HepG2 (cell line): ENCODE measurements around the gene ANKRD35. TPM values are rescaled to one million over a fixed set of nuclear protein-coding genes. Genes with fewer than 3 reads are reported as not detected.

Experiments
- CENPT ChIP-seq: sonication (generic); formaldehyde crosslinking; IDR thresholded peaks from 2 replicates; pipeline ENCODE4 v1.8.0; 2022; ENCODE audit warnings: low read depth, mild to moderate bottlenecking, moderate library complexity, missing genetic modification reagents
- E2F2 ChIP-seq: sonication (generic); formaldehyde crosslinking; IDR thresholded peaks from 2 replicates; pipeline ENCODE4 v1.4.0; 2020; ENCODE audit warnings: missing genetic modification reagents, borderline replicate concordance
- EED ChIP-seq: sonication (generic); formaldehyde crosslinking; IDR thresholded peaks from 2 replicates; pipeline ENCODE4 v1.5.0; 2020; ENCODE audit warnings: mild to moderate bottlenecking, missing genetic modification reagents
- ERF ChIP-seq: IDR thresholded peaks from 2 replicates; pipeline ENCODE4 v1.6.1; 2018; ENCODE audit warnings: missing biosample characterization, missing genetic modification reagents
- GATAD2A ChIP-seq: IDR thresholded peaks from 2 replicates; pipeline ENCODE4 v1.6.1; 2016
- IRF2 ChIP-seq: IDR thresholded peaks from 2 replicates; pipeline ENCODE4 v1.6.1; 2018; ENCODE audit warnings: missing genetic modification reagents, missing compliant biosample characterization
- POLR2A ChIP-seq, 2 experiments: IDR thresholded peaks; 2 replicates each; pipeline ENCODE4 v1.6.1; 2011; ENCODE audit warnings: low read depth in 2 of 2, low read length in 2 of 2, mild to moderate bottlenecking in 1 of 2, moderate library complexity in 1 of 2; ENCODE audit not compliant: insufficient read depth in 1 of 2
- REL ChIP-seq: sonication (generic); formaldehyde crosslinking; conservative IDR thresholded peaks from 2 replicates; pipeline ENCODE4 v1.8.0; 2022; ENCODE audit warnings: mild to moderate bottlenecking, missing genetic modification reagents, moderate library complexity
- SP140L ChIP-seq: sonication (generic); formaldehyde crosslinking; IDR thresholded peaks from 2 replicates; pipeline ENCODE4 v1.4.0; 2020; ENCODE audit warnings: missing genetic modification reagents, borderline replicate concordance
- SPEN ChIP-seq: sonication (generic); formaldehyde crosslinking; IDR thresholded peaks from 2 replicates; pipeline ENCODE4 v1.5.1; 2020; ENCODE audit warnings: low read depth, mild to moderate bottlenecking, missing genetic modification reagents
- SRF ChIP-seq: IDR thresholded peaks from 2 replicates; pipeline ENCODE4 v1.6.1; 2011; ENCODE audit warnings: mild to moderate bottlenecking, low read depth, low read length, moderate library complexity
- ZBED4 ChIP-seq: sonication (generic); formaldehyde crosslinking; IDR thresholded peaks from 2 replicates; pipeline ENCODE4 v1.4.0; 2020; ENCODE audit warnings: missing genetic modification reagents, borderline replicate concordance
- ZNF232 ChIP-seq: sonication (generic); formaldehyde crosslinking; IDR thresholded peaks from 2 replicates; pipeline ENCODE4 v1.4.0; 2020; ENCODE audit warnings: missing genetic modification reagents, borderline replicate concordance
- ZNF607 ChIP-seq: sonication (generic); formaldehyde crosslinking; IDR thresholded peaks from 2 replicates; pipeline ENCODE4 v1.5.1; 2020; ENCODE audit warnings: missing genetic modification reagents, mild to moderate bottlenecking, borderline replicate concordance
- ZNF776 ChIP-seq: sonication (generic); formaldehyde crosslinking; IDR thresholded peaks from 2 replicates; pipeline ENCODE4 v1.4.0; 2020; ENCODE audit warnings: mild to moderate bottlenecking, missing genetic modification reagents
- ZNF878 ChIP-seq: sonication (generic); formaldehyde crosslinking; IDR thresholded peaks from 2 replicates; pipeline ENCODE4 v1.8.1; 2023; ENCODE audit warnings: mild to moderate bottlenecking, missing genetic modification reagents, moderate library complexity
- polyA plus RNA-seq, 8 experiments: library from polyadenylated mRNA; depleted of rRNA in 3 of 8; stranded (reverse) in 7 of 8; unstranded in 1 of 8; fragments of >200 nt; fragmentation: Illumina TruSeq in 4 of 8; extraction: Trizol in 4 of 8; gene quantifications; 2 replicates each; pipeline versions ENCODE4 v1.2.1 to v1.2.3, GENCODE V29; 2011 to 2016; ENCODE audit warnings: low read depth in 4 of 8, missing spikeins in 1 of 8, mixed read lengths in 1 of 8; ENCODE audit not compliant: insufficient read depth in 1 of 8
- total RNA-seq, 5 experiments: library from RNA; depleted of rRNA; stranded (reverse); fragments of >200 nt; fragmentation: Illumina TruSeq; extraction: Trizol; gene quantifications; 2 replicates each; pipeline ENCODE4 v1.2.3, GENCODE V29; 2016; ENCODE audit warnings: low read depth in 1 of 5
- TF ChIP-seq, protein P1 (sequence below): sonication (generic); formaldehyde crosslinking; IDR thresholded peaks from 2 replicates; pipeline ENCODE4 v1.4.0; 2020; ENCODE audit warnings: missing genetic modification reagents, borderline replicate concordance
- TF ChIP-seq, protein P2 (sequence below): sonication (generic); formaldehyde crosslinking; IDR thresholded peaks from 2 replicates; pipeline ENCODE4 v1.4.0; 2020; ENCODE audit warnings: missing genetic modification reagents
- TF ChIP-seq, protein P3 (sequence below): sonication (generic); formaldehyde crosslinking; IDR thresholded peaks from 2 replicates; pipeline ENCODE4; 2020; ENCODE audit warnings: missing genetic modification reagents, mild to moderate bottlenecking, borderline replicate concordance

The ANKRD35 gene
- total and polyA plus RNA-seq, 2 of the 13 experiments (the other 11 are each of a cell fraction or from before 2014, with no cell fraction given): 0.02 TPM; not detected in 1

GRCh38 chr1:145845514-145846161 lies 40.0 kb downstream of the ANKRD35 start, which contains the start of gene NUDT17 (continued):
- TF ChIP-seq IRF2 (CRISPR knock-in tag) (peak; percentile 64; the same call in 1 of the 2 replicates), ERF (no peak), ZNF607 (CRISPR knock-in tag) (peak; percentile 56; the same call in 1 of the 2 replicates), ZNF776 (CRISPR knock-in tag) (no peak), ZBED4 (CRISPR knock-in tag) (peak; percentile 58), POLR2A (IDR thresholded peaks at IDR 0.05; ENCODE audit: insufficient read depth in 1 of 2, low read depth in 2 of 2, low read length in 2 of 2) (no peak; a peak in 1 of 4 replicates), SP140L (CRISPR knock-in tag) (no peak), REL (CRISPR knock-in tag) (no peak), ZNF878 (CRISPR knock-in tag) (no peak; the same call in 1 of the 2 replicates), CENPT (CRISPR knock-in tag) (no peak), SPEN (CRISPR knock-in tag) (no peak), GATAD2A (peak; percentile 32; the same call in 1 of the 2 replicates), E2F2 (no peak), EED (CRISPR knock-in tag) (peak; percentile 59; the same call in 1 of the 2 replicates), SRF (no peak), ZNF232 (CRISPR knock-in tag) (no peak)
- TF ChIP-seq, protein P1, sequence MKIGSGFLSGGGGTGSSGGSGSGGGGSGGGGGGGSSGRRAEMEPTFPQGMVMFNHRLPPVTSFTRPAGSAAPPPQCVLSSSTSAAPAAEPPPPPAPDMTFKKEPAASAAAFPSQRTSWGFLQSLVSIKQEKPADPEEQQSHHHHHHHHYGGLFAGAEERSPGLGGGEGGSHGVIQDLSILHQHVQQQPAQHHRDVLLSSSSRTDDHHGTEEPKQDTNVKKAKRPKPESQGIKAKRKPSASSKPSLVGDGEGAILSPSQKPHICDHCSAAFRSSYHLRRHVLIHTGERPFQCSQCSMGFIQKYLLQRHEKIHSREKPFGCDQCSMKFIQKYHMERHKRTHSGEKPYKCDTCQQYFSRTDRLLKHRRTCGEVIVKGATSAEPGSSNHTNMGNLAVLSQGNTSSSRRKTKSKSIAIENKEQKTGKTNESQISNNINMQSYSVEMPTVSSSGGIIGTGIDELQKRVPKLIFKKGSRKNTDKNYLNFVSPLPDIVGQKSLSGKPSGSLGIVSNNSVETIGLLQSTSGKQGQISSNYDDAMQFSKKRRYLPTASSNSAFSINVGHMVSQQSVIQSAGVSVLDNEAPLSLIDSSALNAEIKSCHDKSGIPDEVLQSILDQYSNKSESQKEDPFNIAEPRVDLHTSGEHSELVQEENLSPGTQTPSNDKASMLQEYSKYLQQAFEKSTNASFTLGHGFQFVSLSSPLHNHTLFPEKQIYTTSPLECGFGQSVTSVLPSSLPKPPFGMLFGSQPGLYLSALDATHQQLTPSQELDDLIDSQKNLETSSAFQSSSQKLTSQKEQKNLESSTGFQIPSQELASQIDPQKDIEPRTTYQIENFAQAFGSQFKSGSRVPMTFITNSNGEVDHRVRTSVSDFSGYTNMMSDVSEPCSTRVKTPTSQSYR (CRISPR knock-in tag): no peak
- TF ChIP-seq, protein P2, sequence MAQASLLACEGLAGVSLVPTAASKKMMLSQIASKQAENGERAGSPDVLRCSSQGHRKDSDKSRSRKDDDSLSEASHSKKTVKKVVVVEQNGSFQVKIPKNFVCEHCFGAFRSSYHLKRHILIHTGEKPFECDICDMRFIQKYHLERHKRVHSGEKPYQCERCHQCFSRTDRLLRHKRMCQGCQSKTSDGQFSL (CRISPR knock-in tag): no peak
- TF ChIP-seq, protein P3, sequence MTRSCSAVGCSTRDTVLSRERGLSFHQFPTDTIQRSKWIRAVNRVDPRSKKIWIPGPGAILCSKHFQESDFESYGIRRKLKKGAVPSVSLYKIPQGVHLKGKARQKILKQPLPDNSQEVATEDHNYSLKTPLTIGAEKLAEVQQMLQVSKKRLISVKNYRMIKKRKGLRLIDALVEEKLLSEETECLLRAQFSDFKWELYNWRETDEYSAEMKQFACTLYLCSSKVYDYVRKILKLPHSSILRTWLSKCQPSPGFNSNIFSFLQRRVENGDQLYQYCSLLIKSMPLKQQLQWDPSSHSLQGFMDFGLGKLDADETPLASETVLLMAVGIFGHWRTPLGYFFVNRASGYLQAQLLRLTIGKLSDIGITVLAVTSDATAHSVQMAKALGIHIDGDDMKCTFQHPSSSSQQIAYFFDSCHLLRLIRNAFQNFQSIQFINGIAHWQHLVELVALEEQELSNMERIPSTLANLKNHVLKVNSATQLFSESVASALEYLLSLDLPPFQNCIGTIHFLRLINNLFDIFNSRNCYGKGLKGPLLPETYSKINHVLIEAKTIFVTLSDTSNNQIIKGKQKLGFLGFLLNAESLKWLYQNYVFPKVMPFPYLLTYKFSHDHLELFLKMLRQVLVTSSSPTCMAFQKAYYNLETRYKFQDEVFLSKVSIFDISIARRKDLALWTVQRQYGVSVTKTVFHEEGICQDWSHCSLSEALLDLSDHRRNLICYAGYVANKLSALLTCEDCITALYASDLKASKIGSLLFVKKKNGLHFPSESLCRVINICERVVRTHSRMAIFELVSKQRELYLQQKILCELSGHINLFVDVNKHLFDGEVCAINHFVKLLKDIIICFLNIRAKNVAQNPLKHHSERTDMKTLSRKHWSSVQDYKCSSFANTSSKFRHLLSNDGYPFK (CRISPR knock-in tag): peak; percentile 34; the same call in 1 of the 2 replicates
